GM23248 (cell line): ENCODE data around the gene NME9.

Experiments
- EZH2 ChIP-seq: fragments of 200-600 bp; sonication (generic); IDR thresholded peaks from 2 replicates; pipeline ENCODE4 v1.6.1; 2018; ENCODE audit warnings: antibody characterized with exemption, mild to moderate bottlenecking; ENCODE audit not compliant: insufficient read depth, poor library complexity, severe bottlenecking
- EZH2phosphoT487 ChIP-seq: fragments of 200-600 bp; sonication (generic); IDR thresholded peaks from 2 replicates; pipeline ENCODE4 v1.6.1; 2018; ENCODE audit warnings: antibody characterized with exemption, moderate library complexity, mild to moderate bottlenecking, low read depth; ENCODE audit not compliant: insufficient read depth

DNA sequence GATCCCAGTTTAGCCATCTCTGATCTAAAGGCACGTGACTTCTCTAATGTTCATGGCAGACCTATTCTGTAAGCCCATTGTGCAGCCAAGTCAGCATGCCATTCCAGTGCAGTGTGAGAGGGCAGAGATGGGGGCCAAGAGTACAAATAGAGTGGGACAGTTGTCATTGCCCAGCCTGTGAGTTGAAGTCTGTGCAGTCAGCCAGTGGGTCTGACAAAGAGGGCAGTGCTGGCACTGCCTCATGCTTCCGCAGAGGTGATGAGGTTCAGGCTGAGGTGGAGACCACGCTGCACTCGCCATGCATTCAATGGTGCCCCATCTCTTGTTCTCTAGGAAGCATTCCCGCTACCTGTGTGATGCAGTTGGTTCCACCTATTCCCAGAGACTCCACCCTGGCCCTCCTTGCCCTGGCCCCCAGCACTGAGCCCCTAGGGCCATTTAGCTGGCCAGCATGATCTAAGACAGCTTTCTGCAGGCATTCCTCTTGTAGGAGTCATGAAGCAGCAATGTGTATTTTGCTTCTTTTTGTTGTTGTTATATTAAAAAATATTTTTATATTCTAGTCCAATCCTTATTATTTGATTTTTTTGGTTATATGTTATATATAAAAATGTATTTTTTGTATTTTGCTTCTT lies 22.4 kb upstream of the NME9 start:
- TF ChIP-seq EZH2phosphoT487 (no peak), EZH2 (no peak)
